Body of pancreas (tissue), 4 donors: ENCODE results near the gene ITGA2. TPM values are rescaled to one million over a fixed set of nuclear protein-coding genes. Genes with fewer than 3 reads are reported as not detected.

ENCODE experiments used
- ATAC-seq: fragments of 150-250 bp; one replicate; pipeline ENCODE4 v1.9.1; 2016
- DNase-seq, 4 donors: peaks; one replicate each; pipeline ENCODE4 v3.0.0-alpha.2; 2019
- H3K27ac ChIP-seq, 4 donors: fragments of 200-600 bp; sonication (generic); 1 replicate in 3 of 4; 2 replicates in 1 of 4; pipeline versions ENCODE4 v1.5.1 to v1.6.1; 2016 to 2019; ENCODE audit warnings: mild to moderate bottlenecking in 1 of 4, mixed read lengths in 1 of 4, moderate library complexity in 1 of 4
- H3K27me3 ChIP-seq, 2 donors: fragments of 200-600 bp; sonication (generic); one replicate each; pipeline ENCODE4 v1.6.0; 2016; ENCODE audit warnings: mild to moderate bottlenecking in 1 of 2
- H3K36me3 ChIP-seq, 2 donors: fragments of 200-600 bp; sonication (generic); replicated peaks in 1 of 2; 2 replicates each; pipeline ENCODE4 v1.5.1; 2016; ENCODE audit warnings: low read depth in 2 of 2; ENCODE audit not compliant: insufficient read depth in 1 of 2
- H3K4me1 ChIP-seq: fragments of 200-600 bp; sonication (generic); one replicate; pipeline ENCODE4 v1.6.0; 2016
- H3K4me3 ChIP-seq, 2 donors: fragments of 200-600 bp; sonication (generic); 1 replicate in 1 of 2; 2 replicates in 1 of 2; pipeline ENCODE4 v1.5.1; 2016 to 2019
- H3K9me3 ChIP-seq, 3 donors: fragments of 200-600 bp; sonication (generic); 1 replicate in 2 of 3; 2 replicates in 1 of 3; pipeline ENCODE4 v1.5.1; 2016
- CTCF ChIP-seq, 7 experiments: fragments of 450-650 bp in 4 of 7; fragments of 200-600 bp in 3 of 7; sonication (generic) in 3 of 7; IDR thresholded peaks; one replicate each; pipeline ENCODE4 v1.5.1; 2016 to 2019; ENCODE audit warnings: antibody characterized with exemption in 7 of 7
- POLR2A ChIP-seq, 3 donors: fragments of 450-650 bp; IDR thresholded peaks; one replicate each; pipeline ENCODE4 v1.6.1; 2016; ENCODE audit warnings: antibody characterized with exemption in 3 of 3, mild to moderate bottlenecking in 2 of 3
- WGBS, 2 donors: methylation state at CpG; one replicate each; pipeline ENCODE4 v1.1.5; 2017; 5-methylcytosine and 5-hydroxymethylcytosine counted together
- intact Hi-C: fragments of 100-400 bp; cut with DNase I; formaldehyde crosslinking; loops from one replicate; pipeline ENCODE4 v1.15.1; 2023
- total RNA-seq, 2 donors: library from RNA; depleted of rRNA; stranded (reverse); fragments of >200 nt; gene quantifications; one replicate each; pipeline ENCODE4 v1.1.0, GENCODE V29; 2016

Gene ITGA2
- total RNA-seq, 2 donors from 2014 or later, result 4.0 to 4.4 TPM

GRCh38 chr5:53123702-53124101 is 134.6 kb downstream of the ITGA2 start:
- DNase-seq, result no peak
- H3K9me3 ChIP-seq, result no peaks in the 10 kb centered on the region
- no peak overlapping the region for H3K27ac ChIP-seq
- H3K36me3 ChIP-seq, result no peaks in the 10 kb centered on the region
- no peak overlapping the region for H3K4me3 ChIP-seq
- TF ChIP-seq POLR2A (IDR thresholded peaks at IDR 0.05) (no peak), CTCF (IDR thresholded peaks at IDR 0.05) (peak in 2 of 7 experiments; percentile 3 to 14)
- no peak for ATAC-seq
- H3K4me1 ChIP-seq, result no peaks in the 10 kb centered on the region
- H3K27me3 ChIP-seq, result no peaks in the 10 kb centered on the region
- intact Hi-C loops, result no loop called here

GRCh38 chr5:53126521-53126920 is 137.4 kb downstream of the ITGA2 start:
- Histone ChIP-seq H3K9me3 (no peaks in the 10 kb centered on the region), H3K4me1 (no peaks in the 10 kb centered on the region), H3K4me3 (no peak overlapping the region), H3K27ac (no peak overlapping the region), H3K27me3 (no peaks in the 10 kb centered on the region), H3K36me3 (no peaks in the 10 kb centered on the region)
- intact Hi-C loops, result no loop called here
- DNase-seq, result no peak
- no peak for TF ChIP-seq POLR2A (IDR thresholded peaks at IDR 0.05)
- no peak for TF ChIP-seq CTCF (IDR thresholded peaks at IDR 0.05)
- ATAC-seq, result no peak
- WGBS, 2 donors, result 81 to 84% methylated on average over 3 of the region's 3 CpGs

GRCh38 chr5:53127107-53127506 is 138.0 kb downstream of the ITGA2 start:
- H3K27ac ChIP-seq, result no peak overlapping the region
- no peak for TF ChIP-seq POLR2A (IDR thresholded peaks at IDR 0.05)
- no peaks in the 10 kb centered on the region for H3K9me3 ChIP-seq
- ATAC-seq (no peak), DNase-seq (no peak)
- no peaks in the 10 kb centered on the region for H3K4me1 ChIP-seq
- H3K36me3 ChIP-seq, result no peaks in the 10 kb centered on the region
- H3K4me3 ChIP-seq, result no peak overlapping the region
- intact Hi-C loops, result no loop called here
- 47 to 55% methylated on average over 1 of the region's 1 CpG for WGBS, 2 donors
- H3K27me3 ChIP-seq, result no peaks in the 10 kb centered on the region

GRCh38 chr5:53128481-53128880 is 139.3 kb downstream of the ITGA2 start:
- intact Hi-C loops, result no loop called here
- DNase-seq (no peak), ATAC-seq (no peak)
- WGBS, 2 donors, result 58 to 81% methylated on average over 1 of the region's 1 CpG
- TF ChIP-seq CTCF (IDR thresholded peaks at IDR 0.05) (no peak), POLR2A (IDR thresholded peaks at IDR 0.05) (no peak)
- Histone ChIP-seq H3K27ac (no peak overlapping the region), H3K9me3 (no peaks in the 10 kb centered on the region), H3K27me3 (no peaks in the 10 kb centered on the region), H3K36me3 (no peaks in the 10 kb centered on the region), H3K4me3 (no peak overlapping the region), H3K4me1 (no peaks in the 10 kb centered on the region)

GRCh38 chr5:53130266-53130665 is 141.1 kb downstream of the ITGA2 start:
- no peak for ATAC-seq
- Histone ChIP-seq H3K27ac (no peak overlapping the region), H3K27me3 (no peaks in the 10 kb centered on the region), H3K4me3 (no peak overlapping the region), H3K36me3 (no peaks in the 10 kb centered on the region), H3K9me3 (no peaks in the 10 kb centered on the region), H3K4me1 (no peaks in the 10 kb centered on the region)
- no peak for DNase-seq
- TF ChIP-seq CTCF (IDR thresholded peaks at IDR 0.05), result no peak
- no peak for TF ChIP-seq POLR2A (IDR thresholded peaks at IDR 0.05)
- WGBS, 2 donors, result 39 to 46% methylated on average over 2 of the region's 2 CpGs
- intact Hi-C loops, result no loop called here
